K562 (cell line): ENCODE measurements around the gene LZTFL1. TPM values are rescaled to one million over a fixed set of nuclear protein-coding genes. Genes with fewer than 3 reads are reported as not detected.

Experiments
- CBX8 ChIP-seq: fragments of 200-600 bp; sonication (generic); IDR thresholded peaks from 2 replicates; pipeline ENCODE4 v1.6.1; 2012; ENCODE audit warnings: borderline replicate concordance, mixed run types, low read depth, mild to moderate bottlenecking, moderate library complexity, mixed read lengths, low read length, control low read depth, inconsistent platforms; ENCODE audit not compliant: poor library complexity, severe bottlenecking; ENCODE audit errors: extremely low read depth
- MTA1 ChIP-seq: fragments of 450-650 bp; IDR thresholded peaks from 2 replicates; pipeline ENCODE4 v1.6.1; 2017; ENCODE audit warnings: borderline replicate concordance
- SMAD4 ChIP-seq: fragments of 250-450 bp; sonication (Bioruptor Pico); conservative IDR thresholded peaks from 2 replicates; pipeline ENCODE4 v1.8.0; 2021; ENCODE audit warnings: inconsistent platforms, mild to moderate bottlenecking, moderate library complexity
- ZNF133 ChIP-seq: fragments of 250-450 bp; sonication (Bioruptor Pico); IDR thresholded peaks from 2 replicates; pipeline ENCODE4 v1.4.0; 2020; ENCODE audit warnings: mild to moderate bottlenecking
- ZNF217 ChIP-seq: sonication (generic); formaldehyde crosslinking; IDR thresholded peaks from 2 replicates; pipeline ENCODE4 v1.8.0; 2022; ENCODE audit warnings: mild to moderate bottlenecking, missing genetic modification reagents
- polyA plus RNA-seq, 8 experiments: library from polyadenylated mRNA; depleted of rRNA in 4 of 8; stranded (reverse) in 5 of 8; unstranded in 3 of 8; fragments of >200 nt; fragmentation: Nextera tagmentation in 2 of 8; fragmentation: Illumina TruSeq in 1 of 8; extraction: Ambion mirVana in 2 of 8; extraction: Trizol in 1 of 8; gene quantifications; 2 replicates each; pipeline versions ENCODE4 v1.2.1 to v1.2.3, GENCODE V29; 2011 to 2014; ENCODE audit warnings: inconsistent platforms in 1 of 8, missing spikeins in 1 of 8
- total RNA-seq, 7 experiments: library from RNA; depleted of rRNA in 6 of 7; stranded (reverse); fragments of >200 nt in 6 of 7; fragmentation: Illumina TruSeq in 2 of 7; extraction: Trizol in 2 of 7; gene quantifications; 2 replicates each; pipeline versions ENCODE4 v1.2.1 to v1.2.3, GENCODE V29; 2011 to 2021; ENCODE audit warnings: low replicate concordance in 1 of 7
- TF ChIP-seq, protein P1 (sequence below): sonication (generic); formaldehyde crosslinking; IDR thresholded peaks from 2 replicates; pipeline ENCODE4 v1.8.1; 2023; ENCODE audit warnings: mild to moderate bottlenecking, missing genetic modification reagents
- TF ChIP-seq, protein P2 (sequence below), 2 experiments: fragments of 450-650 bp; IDR thresholded peaks; 2 replicates each; pipeline ENCODE4 v1.6.1; 2016

LZTFL1 gene
- total and polyA plus RNA-seq, 9 of the 15 experiments (the other 6 are each of a cell fraction or from before 2014, with no cell fraction given), result 10.7 to 33.7 (median 15.3) TPM

DNA sequence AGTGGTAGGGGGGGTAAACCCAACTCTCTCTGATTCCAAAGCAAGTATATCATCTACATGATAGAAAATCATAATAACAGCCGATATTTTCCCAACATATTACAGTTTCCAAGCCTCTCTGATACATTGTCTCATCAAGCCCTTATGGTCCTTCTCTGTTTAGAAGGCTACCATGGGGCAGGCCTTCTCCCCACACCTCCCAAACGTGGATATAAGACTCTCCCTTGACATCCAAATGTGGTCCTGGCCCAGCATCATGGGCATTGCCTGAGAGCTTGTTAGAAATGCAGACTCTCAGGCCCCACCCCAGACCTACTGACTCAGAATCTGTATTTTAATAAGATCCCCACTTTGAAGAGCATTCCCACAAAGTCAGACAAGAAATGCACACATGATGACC, 26.7 kb upstream of the LZTFL1 start (continued):
- TF ChIP-seq, protein P1, sequence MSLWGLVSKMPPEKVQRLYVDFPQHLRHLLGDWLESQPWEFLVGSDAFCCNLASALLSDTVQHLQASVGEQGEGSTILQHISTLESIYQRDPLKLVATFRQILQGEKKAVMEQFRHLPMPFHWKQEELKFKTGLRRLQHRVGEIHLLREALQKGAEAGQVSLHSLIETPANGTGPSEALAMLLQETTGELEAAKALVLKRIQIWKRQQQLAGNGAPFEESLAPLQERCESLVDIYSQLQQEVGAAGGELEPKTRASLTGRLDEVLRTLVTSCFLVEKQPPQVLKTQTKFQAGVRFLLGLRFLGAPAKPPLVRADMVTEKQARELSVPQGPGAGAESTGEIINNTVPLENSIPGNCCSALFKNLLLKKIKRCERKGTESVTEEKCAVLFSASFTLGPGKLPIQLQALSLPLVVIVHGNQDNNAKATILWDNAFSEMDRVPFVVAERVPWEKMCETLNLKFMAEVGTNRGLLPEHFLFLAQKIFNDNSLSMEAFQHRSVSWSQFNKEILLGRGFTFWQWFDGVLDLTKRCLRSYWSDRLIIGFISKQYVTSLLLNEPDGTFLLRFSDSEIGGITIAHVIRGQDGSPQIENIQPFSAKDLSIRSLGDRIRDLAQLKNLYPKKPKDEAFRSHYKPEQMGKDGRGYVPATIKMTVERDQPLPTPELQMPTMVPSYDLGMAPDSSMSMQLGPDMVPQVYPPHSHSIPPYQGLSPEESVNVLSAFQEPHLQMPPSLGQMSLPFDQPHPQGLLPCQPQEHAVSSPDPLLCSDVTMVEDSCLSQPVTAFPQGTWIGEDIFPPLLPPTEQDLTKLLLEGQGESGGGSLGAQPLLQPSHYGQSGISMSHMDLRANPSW (CRISPR knock-in tag), result no peak
- no peak for TF ChIP-seq ZNF133 (CRISPR knock-in tag)
- no peak for TF ChIP-seq ZNF217 (CRISPR knock-in tag)
- no peak for TF ChIP-seq MTA1
- no peak for TF ChIP-seq SMAD4 (CRISPR knock-in tag)
- TF ChIP-seq CBX8, result no peak
- TF ChIP-seq, protein P2, sequence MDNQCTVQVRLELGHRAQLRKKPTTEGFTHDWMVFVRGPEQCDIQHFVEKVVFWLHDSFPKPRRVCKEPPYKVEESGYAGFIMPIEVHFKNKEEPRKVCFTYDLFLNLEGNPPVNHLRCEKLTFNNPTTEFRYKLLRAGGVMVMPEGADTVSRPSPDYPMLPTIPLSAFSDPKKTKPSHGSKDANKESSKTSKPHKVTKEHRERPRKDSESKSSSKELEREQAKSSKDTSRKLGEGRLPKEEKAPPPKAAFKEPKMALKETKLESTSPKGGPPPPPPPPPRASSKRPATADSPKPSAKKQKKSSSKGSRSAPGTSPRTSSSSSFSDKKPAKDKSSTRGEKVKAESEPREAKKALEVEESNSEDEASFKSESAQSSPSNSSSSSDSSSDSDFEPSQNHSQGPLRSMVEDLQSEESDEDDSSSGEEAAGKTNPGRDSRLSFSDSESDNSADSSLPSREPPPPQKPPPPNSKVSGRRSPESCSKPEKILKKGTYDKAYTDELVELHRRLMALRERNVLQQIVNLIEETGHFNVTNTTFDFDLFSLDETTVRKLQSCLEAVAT (IDR thresholded peaks at IDR 0.05), result no peak
